Stimulated activated CD4-positive, alpha-beta T cell treated with anti-CD3 and anti-CD28 coated beads, Interleukin-1b, Interleukin-23, amount 100 ng/mL, for 1 hour (primary cell): ENCODE results near the gene CEP44.
"Not testable (repeated sequence)": the region's sequence is repeated elsewhere in the genome, so short reads cannot be mapped to it uniquely, and the experiment has no call there.

Experiments
- DNase-seq, 2 donors: peaks; one replicate each; pipeline ENCODE4 v3.0.0-alpha.2; 2020; ENCODE audit warnings: low read depth in 2 of 2

Gene CEP44

GRCh38 chr4:174283507-174284471, at the start of gene CEP44, which contains the start of gene FBXO8:
CEP44 (plus strand) TSS chr4:174283911; CDS start chr4:174299122, 15,211 bp downstream.
FBXO8 (minus strand) TSS chr4:174283667; CDS start chr4:174263092, 20,575 bp downstream.
- DNase-seq: peak; percentile 10 to 34

GRCh38 chr4:174236359-174236758, 47.4 kb upstream of the CEP44 start:
- DNase-seq: no peak

- no peak for DNase-seq
Observed at GRCh38 chr4:174241162-174241561, 42.5 kb upstream of the CEP44 start.

- DNase-seq: no peak
Observed at GRCh38 chr4:174244441-174244840, 39.3 kb upstream of the CEP44 start.

GRCh38 chr4:174245714-174246113, 38.0 kb upstream of the CEP44 start:
- no peak for DNase-seq

- no peak for DNase-seq
Observed at GRCh38 chr4:174248407-174248806, 35.3 kb upstream of the CEP44 start.

- DNase-seq: no peak
Observed at GRCh38 chr4:174252412-174252811, 31.3 kb upstream of the CEP44 start.

GRCh38 chr4:174254613-174255012, 29.1 kb upstream of the CEP44 start:
- no peak for DNase-seq

- no peak for DNase-seq
Observed at GRCh38 chr4:174255374-174255773, 28.3 kb upstream of the CEP44 start.

- no peak for DNase-seq
Observed at GRCh38 chr4:174255786-174256185, 27.9 kb upstream of the CEP44 start.

- no peak for DNase-seq
Observed at GRCh38 chr4:174256277-174256713, 27.4 kb upstream of the CEP44 start.

- DNase-seq: no peak
Observed at GRCh38 chr4:174259580-174259979, 24.1 kb upstream of the CEP44 start.

- DNase-seq: no peak
Observed at GRCh38 chr4:174260099-174260498, 23.6 kb upstream of the CEP44 start.

GRCh38 chr4:174261432-174261831, 22.3 kb upstream of the CEP44 start:
- not testable (repeated sequence) for DNase-seq

- DNase-seq: no peak
Observed at GRCh38 chr4:174262624-174263444, 20.9 kb upstream of the CEP44 start.

- no peak for DNase-seq
Observed at GRCh38 chr4:174263445-174263736, 20.3 kb upstream of the CEP44 start.

GRCh38 chr4:174265916-174266315, 17.8 kb upstream of the CEP44 start:
- no peak for DNase-seq

GRCh38 chr4:174266416-174266815, 17.3 kb upstream of the CEP44 start:
- no peak for DNase-seq

GRCh38 chr4:174273930-174274329, 9.8 kb upstream of the CEP44 start:
- no peak for DNase-seq

GRCh38 chr4:174274436-174274835, 9.3 kb upstream of the CEP44 start:
- DNase-seq: no peak

- DNase-seq: no peak
Observed at GRCh38 chr4:174275101-174275500, 8.6 kb upstream of the CEP44 start.

- no peak for DNase-seq
Observed at GRCh38 chr4:174277433-174277832, 6.3 kb upstream of the CEP44 start.

- no peak for DNase-seq
Observed at GRCh38 chr4:174278467-174278866, 5.2 kb upstream of the CEP44 start.
